Measurements from ENCODE around the gene ALPI.

Gene ALPI

DNA sequence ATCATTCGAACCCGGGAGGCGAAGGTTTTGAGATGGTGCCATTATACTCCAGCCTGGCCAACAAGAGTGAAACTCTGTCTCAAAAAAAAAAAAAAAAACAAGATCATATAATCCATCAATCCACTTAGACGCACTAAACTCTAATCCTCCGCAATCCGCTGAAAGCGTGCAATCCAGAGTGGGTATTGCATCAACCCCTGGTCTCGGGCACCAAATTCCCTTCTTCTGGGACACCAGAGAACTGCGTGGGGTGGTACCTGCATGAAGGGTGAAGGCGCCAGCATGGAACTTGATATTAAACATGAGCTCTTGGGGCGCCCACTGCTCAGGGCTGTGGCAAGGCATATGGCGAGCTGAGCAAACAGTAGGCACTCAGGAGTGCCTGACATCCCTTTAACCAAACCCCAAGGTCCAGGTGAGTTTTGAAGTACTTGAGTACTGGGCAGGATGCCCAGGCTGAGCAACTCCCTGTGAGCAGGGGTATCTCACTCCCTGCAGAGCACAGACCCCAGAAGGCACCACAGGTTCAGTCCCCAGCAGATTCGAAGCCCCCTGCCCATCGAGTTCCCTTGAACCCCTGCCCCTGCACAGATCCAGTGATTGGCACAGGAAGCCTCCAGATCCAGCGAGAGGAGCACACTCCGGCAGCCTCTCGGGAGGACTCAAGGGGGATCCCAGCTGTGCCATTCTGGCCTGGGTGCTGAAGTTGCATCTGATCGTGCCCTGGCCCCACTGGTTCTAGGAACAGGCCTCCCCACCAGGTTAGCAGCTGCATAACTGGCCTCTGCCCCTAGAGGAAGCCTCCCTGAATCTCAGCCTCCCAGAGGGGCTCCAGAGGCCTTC is 8.0 kb downstream of the ALPI start:
- DNase-seq (ENCODE audit: low read depth) = no peak

DNA sequence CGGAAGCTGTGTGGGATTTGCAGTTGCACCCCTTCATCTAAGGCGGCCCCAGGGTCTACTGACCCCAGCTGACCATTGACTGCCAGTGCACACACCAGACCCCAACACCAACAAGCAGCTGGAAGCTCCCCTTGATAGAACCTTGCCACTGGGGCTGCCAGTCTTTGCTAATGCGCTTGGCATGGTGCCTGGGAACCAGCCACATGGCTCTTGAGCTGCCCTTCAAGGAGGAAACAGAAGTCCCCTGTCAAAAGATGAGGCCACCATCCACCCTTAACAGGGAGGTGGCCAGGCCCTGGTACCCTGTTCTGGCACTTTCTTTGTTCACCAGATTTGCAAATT is 8.6 kb downstream of the ALPI start:
- DNase-seq (ENCODE audit: low read depth) = no peak

DNA sequence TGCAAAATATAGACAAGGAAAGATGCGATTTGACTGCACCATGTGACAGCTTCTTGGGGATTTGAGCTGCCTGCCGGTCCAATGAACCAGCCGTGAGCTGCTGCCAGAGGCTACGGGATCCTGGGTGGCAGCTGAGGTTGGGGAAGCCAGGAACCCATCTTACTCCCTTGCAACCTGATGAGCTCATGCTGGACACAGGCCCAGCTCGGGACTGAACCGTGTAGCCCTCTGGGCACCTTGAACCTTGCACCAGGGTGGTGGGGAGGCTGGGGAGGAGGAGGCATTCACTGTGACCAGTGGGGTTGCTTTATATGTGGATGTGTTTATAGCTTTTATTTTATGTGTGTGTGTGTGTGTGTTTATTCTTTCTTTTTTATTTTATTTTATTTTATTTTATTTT is 9.1 kb downstream of the ALPI start:
- no peak for DNase-seq (ENCODE audit: low read depth)

DNA sequence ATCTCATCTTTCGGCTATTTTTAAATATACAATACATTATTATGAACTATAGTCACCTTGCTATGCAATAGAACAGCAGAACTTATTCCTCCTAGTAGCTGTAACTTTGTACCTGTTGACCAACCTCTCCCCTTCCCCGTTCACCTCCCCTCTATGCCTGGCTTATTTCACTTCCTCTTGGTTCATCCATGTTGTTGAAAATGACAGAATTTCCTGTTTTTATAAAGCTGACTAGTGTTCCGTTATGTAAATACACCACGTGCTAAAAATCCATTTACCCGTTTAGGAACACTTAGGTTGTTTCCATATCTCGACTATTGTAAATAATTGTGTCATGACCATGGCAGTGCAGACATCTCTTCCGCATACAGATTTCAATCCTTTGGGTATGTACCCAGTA is 10.3 kb downstream of the ALPI start:
- DNase-seq (ENCODE audit: low read depth) = no peak

DNA sequence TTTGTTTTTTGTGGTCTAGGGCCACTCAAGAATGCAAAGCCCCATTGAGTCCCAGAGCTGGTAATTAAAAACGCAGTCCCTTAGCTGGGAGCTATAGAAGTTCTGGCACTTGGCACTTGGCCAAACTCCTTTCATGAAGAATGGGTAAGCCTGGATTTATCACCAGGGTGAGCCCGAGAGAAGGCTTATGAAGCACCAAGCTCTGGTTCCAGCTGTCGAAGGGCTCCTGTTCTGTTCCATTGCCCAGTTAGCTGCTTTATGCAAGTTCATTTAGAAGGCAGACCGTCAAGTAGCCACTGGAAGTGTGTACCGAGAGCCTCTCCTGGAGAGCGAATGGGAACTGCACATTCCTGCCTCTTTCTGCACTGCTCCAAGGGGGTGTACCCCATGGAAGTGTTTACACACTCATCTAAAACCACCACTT is 17.5 kb downstream of the ALPI start:
- no peak for DNase-seq (ENCODE audit: low read depth)

DNA sequence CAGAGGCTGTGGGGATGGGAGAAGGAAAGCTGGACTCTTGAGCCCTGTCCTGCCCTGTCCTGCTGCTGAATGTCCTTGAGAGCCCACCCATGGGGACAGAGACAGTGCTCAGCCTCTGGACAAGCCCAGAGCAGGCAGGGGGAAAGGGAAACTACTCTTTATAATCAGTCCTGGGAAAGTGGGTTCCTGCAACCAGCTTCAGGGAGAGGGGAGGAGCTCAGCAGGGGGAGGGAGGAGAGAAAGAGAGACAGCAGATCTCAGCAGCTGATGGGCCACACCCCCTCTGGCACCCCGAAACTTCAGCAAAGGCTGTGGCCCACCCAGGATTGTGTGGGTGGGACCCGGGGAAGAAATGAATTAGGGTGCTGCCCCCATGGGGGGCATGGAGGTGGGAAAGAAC is 20.1 kb downstream of the ALPI start:
- DNase-seq (ENCODE audit: low read depth) = no peak

DNA sequence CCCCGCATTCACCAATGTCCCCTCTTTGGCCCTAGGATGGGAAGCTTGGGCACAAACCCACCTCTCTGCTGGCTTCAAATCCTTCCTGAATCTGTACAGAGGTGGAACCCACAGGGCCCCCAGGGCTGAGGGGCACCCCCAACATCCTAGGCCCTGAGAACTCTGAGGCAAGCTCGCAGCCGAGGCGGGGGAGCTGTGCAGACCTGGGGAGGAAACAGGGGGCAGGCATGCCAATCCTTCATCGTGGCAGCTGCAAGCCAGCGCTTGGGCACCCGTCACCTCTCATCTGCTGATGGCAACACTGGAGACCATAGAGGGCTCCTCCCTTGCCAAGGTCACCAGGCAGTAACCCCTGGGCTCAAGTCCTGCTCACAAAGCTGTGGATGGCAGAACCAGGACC is 20.8 kb downstream of the ALPI start:
- DNase-seq (ENCODE audit: low read depth) = no peak

DNA sequence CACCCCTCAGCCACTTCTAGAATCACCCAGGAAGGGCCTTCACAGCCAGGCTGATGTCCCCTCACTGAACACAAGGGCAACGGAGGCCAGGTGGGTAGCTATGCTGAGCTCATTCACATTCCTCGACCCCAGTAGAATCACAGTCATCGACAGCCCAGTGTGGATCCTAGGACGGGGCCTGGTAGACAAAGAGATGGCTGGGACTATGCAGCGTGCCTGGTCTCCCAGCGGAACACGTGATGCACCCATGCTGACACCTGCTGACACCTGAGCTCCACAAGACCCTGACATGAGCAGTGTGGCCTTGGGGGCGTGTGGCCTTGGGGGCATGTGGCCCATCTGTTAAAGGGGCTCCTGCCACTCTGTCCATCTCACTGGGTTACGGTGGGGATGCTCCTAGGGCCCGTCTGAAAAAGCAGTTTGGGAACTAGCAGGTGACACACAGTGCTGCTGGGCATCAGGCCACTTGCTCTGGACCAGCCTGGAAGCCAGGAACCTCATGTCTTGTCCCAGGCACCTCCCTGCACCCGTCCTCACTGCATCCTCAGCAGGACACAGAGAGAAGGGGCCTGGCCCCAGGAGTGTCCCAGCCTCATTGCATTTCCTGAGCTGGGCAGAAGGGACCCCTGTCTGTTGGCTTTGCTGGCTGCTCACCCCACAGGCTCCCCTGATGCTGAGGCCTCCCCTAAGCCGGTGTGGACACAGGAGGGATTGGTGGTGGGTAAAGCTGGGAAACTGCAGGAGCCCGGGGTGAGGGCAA is 22.0 kb downstream of the ALPI start:
- no peak for DNase-seq (ENCODE audit: low read depth)

DNA sequence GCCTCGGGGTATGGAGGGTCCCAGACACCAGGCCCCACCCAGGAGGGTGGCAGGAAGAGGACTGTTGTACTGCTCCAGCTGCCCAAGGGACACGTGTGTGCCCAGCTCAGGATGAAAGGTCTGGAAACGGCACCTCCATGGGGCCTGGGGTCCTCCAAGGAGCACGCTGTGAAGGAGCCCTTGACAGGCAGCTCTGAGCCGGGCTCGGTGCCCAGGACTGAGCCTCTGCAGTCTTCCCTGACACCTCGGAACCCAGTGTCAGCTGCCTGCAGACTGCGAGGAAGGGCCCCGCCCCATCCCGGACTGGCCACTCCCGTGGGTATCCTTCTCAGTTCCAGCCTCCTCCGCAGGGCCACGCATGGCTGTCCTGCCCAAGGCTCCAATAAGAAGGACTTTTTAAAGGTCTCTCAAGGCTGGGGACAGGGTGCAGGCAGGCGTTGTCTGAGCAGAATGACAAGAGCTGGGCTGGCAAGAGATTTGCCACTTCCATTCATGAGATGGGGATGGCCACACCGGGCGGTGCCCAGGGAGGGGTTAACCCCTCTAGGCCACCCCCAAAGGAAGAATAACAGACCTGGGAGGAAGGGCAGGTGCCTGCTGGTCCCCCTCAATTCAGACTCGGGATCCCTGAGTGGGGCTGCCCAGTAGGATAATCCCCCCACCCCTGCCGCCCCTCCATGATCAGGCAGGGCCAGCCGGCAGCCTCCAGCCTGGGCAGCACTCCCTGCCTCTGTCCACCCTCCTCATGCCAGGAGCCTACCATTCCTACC is 22.8 kb downstream of the ALPI start:
- no peak for DNase-seq (ENCODE audit: low read depth)

DNA sequence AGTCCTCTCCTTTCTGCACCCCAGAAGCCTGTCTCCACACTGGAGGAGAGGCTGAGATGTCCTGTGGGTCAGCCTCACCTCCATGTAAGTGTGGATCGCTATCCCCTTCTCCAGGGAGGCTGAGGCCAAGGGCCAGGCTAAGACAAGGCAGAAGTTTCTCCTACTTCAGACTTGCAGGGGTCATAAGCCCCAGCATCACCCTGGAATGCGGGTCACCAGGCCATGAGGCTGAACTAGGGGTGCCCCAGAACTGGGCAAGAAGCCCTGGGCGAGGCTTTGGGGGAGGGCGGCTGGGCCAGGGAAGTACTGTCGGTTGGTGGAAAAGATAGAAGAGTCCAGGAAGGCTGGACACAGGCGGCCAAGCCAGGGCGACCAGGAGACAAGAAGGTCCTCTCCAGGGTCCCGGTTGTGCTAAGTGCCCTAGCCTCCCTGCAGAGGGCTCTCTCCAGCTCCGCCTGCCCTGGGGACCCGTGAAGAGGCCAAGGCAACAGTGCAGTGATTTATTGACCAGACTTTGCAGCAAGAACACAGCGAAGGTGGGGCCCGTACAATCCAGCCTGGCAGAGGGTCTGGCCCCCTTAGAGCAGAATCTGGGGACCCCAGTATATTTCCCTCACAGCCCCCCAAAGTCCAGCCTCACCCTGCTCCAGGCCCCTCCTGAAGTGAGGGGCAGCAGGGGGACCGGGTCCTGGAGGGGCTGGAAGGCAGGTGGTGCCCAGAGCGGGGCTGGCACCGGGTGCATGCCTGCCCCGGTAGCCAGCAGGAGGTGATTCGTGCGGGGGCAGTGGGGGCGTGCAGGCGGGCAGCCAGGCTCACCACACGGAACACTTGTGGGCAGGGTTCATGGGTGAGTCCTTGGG is 23.6 kb downstream of the ALPI start:
- DNase-seq (ENCODE audit: low read depth) = no peak

DNA sequence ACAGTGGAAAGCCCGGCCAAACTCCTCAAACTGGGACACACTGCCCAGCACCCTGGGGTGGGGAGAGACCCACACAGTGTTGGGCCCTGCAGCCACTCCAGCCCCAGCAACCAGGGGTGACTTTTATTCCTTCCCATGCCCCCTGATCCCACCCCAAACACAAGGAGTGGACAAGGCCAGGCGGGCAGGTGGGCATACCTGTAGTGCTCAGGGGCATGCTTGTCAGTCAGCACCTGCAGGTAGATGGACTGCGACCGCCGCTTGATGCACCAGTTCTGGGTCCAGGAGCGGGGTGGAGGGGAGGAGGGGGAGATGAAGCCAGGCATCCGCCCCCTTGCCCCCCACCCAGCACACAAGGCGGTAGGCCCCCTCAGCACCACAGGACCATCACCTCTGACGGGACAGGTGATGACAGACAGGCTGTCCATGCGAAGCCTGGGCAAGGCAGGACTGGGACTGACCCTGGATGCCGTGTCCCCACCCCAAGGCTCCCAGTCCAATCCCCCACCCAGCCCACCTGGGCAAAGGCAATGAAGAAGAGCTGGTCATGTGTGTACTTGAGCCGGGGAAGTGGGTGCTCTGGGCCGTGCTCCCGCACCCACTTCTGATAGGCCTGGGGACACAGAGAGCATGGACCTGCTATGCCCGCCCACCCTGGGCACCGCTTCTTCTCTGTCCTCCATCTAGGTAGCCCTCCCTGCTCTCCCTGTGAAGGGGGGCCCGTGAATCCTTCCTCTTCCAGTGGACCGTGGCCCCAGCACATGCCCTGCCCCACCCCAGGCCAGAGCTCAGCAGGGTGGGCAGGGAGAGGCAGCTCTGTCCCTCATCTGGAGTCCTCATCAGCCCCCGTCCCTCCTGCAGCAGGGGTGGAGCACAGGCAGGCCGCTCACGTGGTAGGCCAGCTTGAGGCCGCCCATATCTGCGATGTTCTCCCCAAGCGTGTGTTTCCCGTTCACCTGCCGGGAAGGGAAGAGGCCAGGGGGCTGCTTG is 24.5 kb downstream of the ALPI start:
- DNase-seq (ENCODE audit: low read depth) = no peak

DNA sequence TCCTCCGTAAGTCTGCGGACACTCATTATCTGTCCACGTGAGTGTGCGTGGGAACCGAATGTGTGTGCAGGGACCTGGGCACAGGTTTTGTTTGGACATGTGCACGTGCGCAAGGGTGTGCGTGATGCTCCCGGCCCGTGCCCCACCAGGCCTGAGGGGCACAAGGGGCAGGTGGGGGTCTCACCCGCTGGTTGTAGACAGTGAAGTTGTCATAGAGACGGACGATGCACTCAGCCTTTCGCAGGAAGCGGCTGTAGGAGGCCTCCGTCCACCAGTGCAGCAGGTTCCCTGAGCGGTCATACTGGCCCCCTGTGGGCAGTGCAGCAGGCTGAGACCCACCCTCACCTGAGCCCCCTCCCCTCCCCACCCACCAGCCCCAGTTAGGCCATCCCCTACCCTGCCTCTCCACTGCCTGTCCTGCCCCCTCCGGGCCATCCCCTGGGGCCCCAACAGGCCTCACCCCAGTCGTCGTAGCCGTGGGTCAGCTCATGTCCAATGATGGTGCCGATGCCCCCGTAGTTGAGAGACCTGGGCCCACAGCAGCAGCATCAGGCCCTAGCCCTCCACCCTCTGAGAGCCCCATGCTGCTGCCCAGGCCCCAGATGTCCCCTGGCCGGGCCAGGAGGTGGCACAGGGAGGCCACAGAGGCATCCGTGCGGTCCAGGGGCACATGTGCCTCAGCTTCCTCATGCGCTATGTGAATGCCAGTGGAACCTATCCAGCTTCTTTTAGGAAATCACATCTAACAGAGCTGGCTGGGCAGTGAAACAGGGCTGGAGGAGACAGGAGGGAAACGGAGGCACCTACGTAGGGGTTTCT is 25.6 kb downstream of the ALPI start:
- DNase-seq (ENCODE audit: low read depth) = no peak

DNA sequence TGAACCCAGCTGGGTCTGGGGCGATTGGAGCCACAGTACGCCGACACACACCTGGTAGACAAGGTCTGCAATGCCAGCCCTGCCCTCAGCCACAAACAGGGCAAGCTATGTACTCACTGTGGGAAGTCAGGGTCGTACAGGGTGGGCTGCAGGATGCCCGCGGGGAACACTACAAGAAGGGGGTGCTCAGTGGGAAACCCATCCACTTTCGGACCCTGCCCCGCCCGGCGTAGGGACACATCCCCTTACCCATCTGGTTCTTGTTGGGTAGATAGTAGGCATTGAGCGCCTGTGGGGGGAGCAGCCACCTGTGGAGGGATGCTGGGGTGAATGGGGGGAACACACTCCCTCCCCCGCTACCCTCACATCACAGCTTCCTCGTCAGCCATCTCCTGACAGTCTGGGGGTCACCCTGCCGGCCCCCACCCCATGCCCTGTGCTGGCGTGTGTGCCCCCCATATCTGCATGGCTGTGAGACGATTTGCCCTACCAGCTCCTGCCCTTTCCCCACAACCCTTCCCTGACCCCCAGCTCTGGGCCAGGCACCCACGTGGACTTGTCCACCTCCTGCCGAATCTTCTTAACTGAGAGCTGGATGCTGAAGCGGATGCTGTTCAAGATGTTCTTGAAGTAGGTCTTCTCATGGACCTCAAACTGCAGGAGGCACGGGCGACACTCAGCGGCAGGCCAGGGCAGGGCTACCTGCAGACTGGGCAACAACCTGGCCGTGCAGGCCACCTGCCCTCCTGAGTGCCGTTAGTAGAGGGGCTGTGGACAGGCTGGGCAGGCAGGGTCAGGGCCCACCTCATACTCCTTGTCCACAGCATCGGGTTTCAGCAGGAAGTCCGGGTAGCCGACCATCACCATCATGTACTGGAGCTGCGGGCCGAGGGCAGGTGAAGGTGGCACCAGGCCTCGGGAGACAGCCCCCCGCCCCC is 26.6 kb downstream of the ALPI start:
- DNase-seq (ENCODE audit: low read depth) = no peak

DNA sequence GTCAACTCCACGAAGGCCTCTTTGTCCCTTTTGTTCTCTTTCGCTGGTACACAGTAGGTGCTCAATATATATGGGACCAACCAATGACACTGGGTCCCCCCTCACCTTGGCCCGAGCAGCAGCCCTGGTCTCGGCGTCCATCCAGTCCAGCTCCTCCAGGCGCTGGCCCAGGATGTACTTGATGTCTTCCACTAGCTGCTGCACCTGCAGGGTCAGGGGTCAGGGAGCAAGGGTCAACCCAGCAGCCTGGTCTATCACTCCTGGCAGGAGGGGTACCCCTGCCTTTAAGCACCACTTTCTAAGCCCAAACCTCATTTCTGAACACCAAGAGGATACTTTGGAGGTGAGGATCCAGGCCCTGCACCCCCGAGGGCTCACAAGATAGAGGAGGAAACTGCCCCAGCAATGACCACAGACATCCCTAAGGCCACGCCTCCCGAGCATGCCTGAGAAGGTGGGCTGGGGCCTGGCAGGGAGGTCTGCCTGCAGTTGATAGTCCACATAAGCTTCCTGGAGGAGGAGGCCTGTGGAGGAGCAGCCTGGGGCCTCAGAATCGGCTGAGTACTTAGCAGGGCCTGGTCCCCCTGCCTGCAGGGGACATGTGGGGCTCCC is 27.5 kb downstream of the ALPI start:
- no peak for DNase-seq (ENCODE audit: low read depth)

DNA sequence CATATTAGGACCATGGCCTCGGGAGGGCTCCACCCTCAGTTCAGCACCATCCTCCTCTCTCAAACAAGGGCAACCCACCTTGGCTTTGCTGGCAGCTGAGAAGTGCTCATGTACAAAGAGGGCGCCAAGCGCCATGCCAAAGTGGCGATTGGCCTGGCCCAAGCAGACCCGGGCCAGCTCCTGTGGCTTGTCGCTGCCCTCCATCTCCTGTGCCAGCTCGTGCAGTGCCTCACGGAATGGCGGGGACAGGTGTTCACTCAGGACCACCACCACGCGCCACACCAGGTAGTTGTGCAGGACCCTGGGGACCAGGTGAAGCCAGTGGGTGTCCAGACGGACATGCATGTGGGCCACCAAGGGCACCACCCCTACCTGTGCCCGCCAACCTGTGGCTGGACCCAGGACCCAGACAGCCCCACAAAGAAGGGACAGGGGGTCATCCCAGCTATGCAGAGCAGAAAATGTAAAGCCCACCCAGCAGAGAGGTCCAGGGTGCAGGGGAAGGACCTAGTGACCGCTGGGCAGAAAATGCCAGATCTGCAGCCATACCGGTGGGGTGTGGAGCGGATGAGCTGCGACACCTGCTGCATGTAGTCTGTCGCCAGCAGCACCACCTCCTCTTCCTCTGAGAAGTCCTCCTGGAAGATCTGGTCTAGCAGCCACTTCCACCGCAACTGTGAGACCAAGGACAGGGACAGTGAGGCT is 28.1 kb downstream of the ALPI start:
- DNase-seq (ENCODE audit: low read depth) = no peak

DNA sequence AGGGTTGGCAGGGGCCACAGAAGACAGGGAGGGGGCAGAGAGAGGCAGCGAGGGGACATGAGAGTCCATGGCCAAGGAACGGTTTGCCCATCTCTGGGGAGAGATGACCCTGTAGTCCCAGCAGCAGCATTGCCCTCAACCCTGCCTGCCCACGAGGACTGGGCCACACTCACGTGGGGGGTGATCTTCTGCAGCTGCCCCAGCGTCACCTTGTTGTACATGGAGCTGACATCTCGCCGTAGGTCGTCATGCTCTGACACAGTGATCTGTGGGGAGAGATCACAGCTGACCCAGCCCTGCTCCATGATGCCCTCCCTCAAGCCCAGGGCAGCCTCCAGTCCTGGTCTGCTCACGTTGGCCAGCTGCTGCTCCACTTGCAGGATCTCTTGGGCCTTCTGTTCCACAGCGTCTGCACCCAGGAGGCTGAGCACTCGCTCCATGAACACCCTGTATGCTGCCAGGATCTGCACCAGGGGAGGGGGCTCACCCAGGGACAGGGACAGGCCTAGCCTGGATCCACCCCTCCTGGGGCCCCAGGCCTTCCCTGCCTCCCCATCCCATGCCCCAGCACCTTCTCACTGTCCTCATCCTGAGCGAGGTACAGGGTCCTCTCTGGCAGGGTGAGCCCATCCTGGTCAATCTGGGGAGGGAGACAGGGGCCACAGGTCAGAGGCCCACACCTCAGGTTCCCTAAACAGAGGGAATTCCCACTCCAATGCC is 28.8 kb downstream of the ALPI start:
- no peak for DNase-seq (ENCODE audit: low read depth)

DNA sequence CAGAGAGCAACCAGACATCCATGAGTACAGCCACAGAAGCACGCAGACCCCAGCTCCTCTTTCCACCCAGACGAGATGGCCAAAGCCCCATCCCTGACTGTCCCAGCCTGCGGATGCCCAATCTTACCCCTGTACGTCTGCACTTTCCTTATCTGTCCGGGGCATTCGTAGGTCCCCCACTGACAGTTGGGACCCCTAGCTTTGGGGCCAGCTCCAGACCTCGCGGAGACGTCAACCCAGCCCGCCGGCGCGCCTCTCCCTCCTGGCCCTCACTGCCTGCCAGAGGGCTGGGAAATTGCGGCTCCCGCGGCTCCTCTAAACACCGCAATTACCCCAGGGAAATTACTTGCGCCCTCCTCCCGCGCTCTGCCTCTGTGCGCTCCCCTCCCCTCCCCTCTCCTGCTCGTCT is 29.4 kb downstream of the ALPI start:
- DNase-seq (ENCODE audit: low read depth) = no peak

Data from stimulated activated CD4-positive, alpha-beta T cell treated with anti-CD3 and anti-CD28 coated beads, Interleukin-2, amount 100 ng/mL, for 4 hours (primary cell).